ENCODE measurements around the gene TMEM256.

DNA sequence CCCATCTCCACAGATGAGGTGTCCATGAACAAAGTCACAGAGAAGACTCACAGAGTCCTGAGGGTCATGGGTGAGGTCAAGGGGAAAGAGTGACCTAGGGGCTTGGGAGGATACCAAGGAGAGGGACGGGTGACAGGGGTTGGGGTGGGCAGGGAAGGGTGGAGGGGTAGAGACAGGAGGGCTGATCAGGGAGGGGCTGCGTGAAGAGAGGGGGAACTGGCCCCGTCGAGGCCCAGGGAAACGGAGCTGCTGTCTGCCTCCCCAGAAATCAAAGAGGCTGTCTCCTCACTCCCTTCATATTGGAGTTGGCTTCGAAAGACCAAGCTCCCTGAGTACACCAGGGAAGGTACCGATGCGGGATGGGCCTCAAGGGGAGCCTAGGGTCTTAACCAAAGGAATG lies 48.3 kb downstream of the TMEM256 start:
- no peak for TF ChIP-seq CTCF (IDR thresholded peaks at IDR 0.05)
- no peak for TF ChIP-seq POLR2A (IDR thresholded peaks at IDR 0.05)
- TF ChIP-seq EP300 (IDR thresholded peaks at IDR 0.05): no peak

All from tibial nerve (tissue), 4 donors.